IPS-NIHi7 (cell line): ENCODE results near the gene DDR1.
"Not testable (repeated sequence)": the region's sequence is repeated elsewhere in the genome, so short reads cannot be mapped to it uniquely, and the experiment has no call there.

Experiments
- DNase-seq: peaks from one replicate; pipeline ENCODE4 v3.0.0; 2012; ENCODE audit warnings: mixed read lengths; ENCODE audit errors: extremely low spot score

DDR1 gene

GRCh38 chr6:30917487-30917886 lies 33.2 kb downstream of the DDR1 start:
- DNase-seq: no peak

- no peak for DNase-seq
Observed at GRCh38 chr6:30918670-30919069, 34.4 kb downstream of the DDR1 start.

GRCh38 chr6:30922447-30922852 lies 38.1 kb downstream of the DDR1 start:
- DNase-seq: peak; percentile 30

DNA sequence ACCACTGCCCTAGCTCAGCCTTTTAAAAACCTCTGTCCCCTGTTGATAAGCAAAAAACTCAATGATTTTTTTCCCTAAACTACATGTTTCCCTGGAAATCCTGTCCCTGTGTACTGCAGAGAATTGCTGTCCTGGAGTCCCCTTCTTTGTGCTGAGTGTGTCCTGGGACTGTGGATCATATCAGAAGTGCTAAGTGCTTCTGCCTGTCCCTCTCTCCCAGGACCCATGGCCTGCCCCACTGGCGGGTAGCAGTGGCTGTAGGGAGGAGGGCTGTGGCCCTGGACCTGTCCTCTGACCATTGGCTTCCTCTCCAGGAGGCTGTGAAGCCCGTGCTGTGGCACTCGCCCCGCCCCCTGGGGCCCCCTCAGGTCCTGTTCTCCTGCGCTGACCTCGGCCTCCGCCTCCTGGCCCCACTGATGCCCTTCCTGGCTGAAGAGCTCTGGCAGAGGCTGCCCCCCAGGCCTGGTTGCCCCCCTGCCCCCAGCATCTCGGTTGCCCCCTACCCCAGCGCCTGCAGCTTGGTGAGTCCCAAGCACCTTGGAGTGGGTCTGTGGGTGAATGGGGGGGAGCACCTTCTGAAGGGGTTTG lies 39.8 kb downstream of the DDR1 start:
- DNase-seq: not testable (repeated sequence)

DNA sequence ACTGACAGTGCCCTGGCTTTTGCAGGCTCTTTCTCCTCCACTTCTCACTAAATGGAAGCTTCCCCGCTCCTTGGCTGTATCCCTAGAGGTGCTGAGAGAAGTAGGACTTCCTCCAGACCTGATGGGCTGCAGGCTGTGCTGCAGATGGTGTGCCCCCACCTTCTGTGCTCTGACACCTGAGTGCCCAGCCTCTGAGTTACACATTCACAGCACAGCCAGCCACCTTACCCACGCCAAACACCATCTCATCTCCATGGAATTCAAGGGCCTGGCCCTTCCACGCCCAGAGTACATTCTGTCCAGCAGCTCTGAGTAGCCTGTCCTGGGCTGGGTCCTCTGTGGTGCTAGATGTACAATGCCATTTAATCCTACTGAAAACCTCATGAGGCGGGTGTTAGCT lies 42.3 kb downstream of the DDR1 start:
- DNase-seq: no peak

- not testable (repeated sequence) for DNase-seq
Observed at GRCh38 chr6:30927080-30927479, 42.8 kb downstream of the DDR1 start.

- no peak for DNase-seq
Observed at GRCh38 chr6:30928677-30929076, 44.4 kb downstream of the DDR1 start.

DNA sequence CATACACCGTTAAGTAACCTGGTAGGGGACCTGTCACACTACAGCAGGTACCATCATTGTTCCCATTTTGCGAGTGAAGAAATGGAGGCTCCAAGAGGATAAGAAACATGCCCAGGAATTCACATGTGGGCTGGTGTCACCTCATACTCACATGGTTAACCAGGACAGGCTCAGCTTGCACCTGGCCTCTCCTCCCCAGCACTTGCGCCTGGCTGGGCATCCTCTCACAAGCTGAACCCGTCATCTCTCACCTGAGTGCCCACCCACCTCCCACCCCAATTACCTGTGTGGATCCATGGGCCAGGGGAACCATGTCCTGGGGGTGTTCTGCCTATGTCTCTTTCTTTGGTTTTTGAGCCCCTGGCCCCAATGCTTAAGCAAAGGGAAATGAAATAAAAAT lies 46.2 kb downstream of the DDR1 start:
- no peak for DNase-seq

GRCh38 chr6:30931272-30931671 lies 47.0 kb downstream of the DDR1 start:
- no peak for DNase-seq

GRCh38 chr6:30931969-30932645 lies 47.8 kb downstream of the DDR1 start, which contains the start of gene SFTA2:
Gene SFTA2, minus strand, starts transcription at chr6:30932170. Its CDS starts 74 bp downstream, at chr6:30932096.
- no peak for DNase-seq

GRCh38 chr6:30932665-30933365 lies 48.5 kb downstream of the DDR1 start:
- no peak for DNase-seq

DNA sequence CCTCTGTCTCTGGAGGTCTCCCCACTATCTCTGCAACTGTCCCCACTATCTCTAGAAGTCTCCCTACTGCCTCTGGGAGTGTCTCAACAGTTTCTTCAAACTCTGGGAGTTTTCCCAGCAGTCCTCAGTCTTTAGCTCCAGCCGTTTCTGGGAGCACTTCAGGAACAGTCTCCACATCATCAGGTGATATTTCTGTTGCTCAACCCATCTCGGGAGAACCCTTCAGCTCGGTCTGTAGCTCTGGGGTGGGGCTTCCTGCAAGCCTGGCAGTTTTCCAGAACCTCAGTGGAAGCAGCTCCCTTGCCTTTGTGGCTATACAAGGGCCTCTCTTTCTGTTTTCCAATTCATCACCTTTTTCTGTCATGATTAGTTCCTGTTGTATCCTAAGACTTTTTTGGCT lies 50.7 kb downstream of the DDR1 start:
- no peak for DNase-seq

- DNase-seq: no peak
Observed at GRCh38 chr6:30937265-30937664, 52.9 kb downstream of the DDR1 start.

DNA sequence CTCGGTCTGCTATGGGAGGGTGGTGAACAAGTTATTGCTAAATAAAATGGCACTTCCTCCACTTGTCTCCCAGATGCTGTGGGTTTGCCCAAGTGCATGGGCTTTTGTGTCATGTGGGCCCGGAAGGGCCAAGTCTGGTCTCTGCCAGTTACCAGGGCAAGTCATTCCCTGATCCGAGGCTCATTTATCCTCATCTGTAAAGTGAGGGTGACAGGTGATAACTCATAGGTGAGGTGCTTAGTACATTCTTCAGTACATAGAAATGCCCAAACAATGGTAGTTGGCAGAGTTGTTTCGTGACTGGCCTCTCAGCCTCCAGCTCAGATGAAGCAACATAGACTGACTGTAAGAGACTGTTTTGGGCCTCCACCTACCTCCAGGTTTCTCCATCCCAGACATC lies 54.4 kb downstream of the DDR1 start:
- DNase-seq: no peak

GRCh38 chr6:30939473-30939872 lies 55.2 kb downstream of the DDR1 start:
- no peak for DNase-seq

DNA sequence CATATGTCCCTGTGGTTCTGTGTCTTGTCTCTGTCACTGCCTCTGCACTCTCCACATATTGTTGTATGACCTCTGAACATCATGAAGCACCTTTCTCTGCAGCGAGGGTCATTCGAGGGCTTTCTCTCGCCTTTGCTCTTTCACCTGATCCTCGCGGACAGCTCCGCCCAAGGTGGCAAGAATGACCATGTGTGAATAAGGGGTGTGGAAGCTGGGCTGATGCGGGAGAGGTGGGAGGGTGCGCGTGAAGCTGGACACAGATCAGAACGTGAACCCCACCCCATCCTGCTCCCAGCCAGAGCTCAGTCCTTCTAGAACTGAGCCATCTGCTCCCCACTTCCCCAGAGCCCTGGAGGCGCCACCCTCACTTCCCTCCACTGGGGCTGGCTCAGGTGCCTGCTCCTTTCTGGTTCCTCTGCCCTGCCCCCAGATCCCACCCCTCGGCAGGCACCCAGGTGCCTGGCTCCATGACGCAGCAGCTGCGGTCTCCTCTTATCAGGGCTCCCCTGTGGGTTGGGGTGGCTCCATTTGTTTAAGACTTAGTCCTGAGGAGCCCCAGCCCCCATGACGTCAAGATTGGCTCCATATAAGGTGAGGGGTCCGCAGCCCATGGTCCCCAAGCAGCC lies 56.2 kb downstream of the DDR1 start, which contains the start of gene MUCL3:
MUCL3 (plus strand) TSS at position 613 of the 626 bp plus-strand sequence. CDS start 27 bp downstream, outside the sequence.
- DNase-seq: no peak

GRCh38 chr6:30942338-30943060 lies 58.2 kb downstream of the DDR1 start:
- peak; percentile 96 for DNase-seq

- no peak for DNase-seq
Observed at GRCh38 chr6:30944051-30944450, 59.7 kb downstream of the DDR1 start.

GRCh38 chr6:30945281-30945680 lies 61.0 kb downstream of the DDR1 start:
- no peak for DNase-seq

- no peak for DNase-seq
Observed at GRCh38 chr6:30947231-30947630, 62.9 kb downstream of the DDR1 start.

DNA sequence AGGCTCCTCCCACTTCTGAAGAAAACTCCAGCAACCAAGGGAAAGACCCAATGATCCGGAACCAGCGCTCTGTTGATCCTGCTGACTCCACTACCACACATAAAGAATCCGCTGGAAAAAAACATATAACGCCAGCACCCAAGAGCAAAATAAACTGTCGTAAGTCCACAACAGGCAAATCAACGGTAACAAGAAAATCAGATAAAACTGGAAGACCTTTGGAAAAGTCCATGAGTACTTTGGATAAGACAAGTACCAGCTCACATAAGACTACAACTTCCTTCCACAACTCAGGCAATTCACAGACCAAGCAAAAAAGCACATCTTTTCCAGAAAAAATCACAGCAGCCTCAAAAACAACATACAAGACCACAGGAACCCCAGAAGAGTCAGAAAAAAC lies 64.5 kb downstream of the DDR1 start:
- no peak for DNase-seq
